HEK293 (cell line): ENCODE results near the gene PDK2.

Experiments used
- BCL11B ChIP-seq: fragments of 450-650 bp; formaldehyde crosslinking; IDR thresholded peaks from 2 replicates; pipeline ENCODE4 v1.5.1; 2016; ENCODE audit warnings: low read depth, missing biosample characterization, missing genetic modification characterization
- GFI1B ChIP-seq: fragments of 450-650 bp; formaldehyde crosslinking; IDR thresholded peaks from 2 replicates; pipeline ENCODE4 v1.5.1; 2016; ENCODE audit warnings: missing biosample characterization, missing genetic modification characterization
- IKZF3 ChIP-seq: fragments of 450-650 bp; IDR thresholded peaks from 2 replicates; pipeline ENCODE4 v1.5.0; 2018; ENCODE audit warnings: missing biosample characterization, mild to moderate bottlenecking, missing genetic modification characterization, moderate library complexity
- KLF1 ChIP-seq: fragments of 450-650 bp; formaldehyde crosslinking; IDR thresholded peaks from 2 replicates; pipeline ENCODE4 v1.5.1; 2016; ENCODE audit warnings: missing biosample characterization, missing genetic modification characterization
- KLF16 ChIP-seq: fragments of 450-650 bp; formaldehyde crosslinking; IDR thresholded peaks from 2 replicates; pipeline ENCODE4 v1.5.1; 2017; ENCODE audit warnings: missing biosample characterization, missing genetic modification characterization
- MZF1 ChIP-seq: fragments of 450-650 bp; formaldehyde crosslinking; IDR thresholded peaks from 2 replicates; pipeline ENCODE4 v1.5.1; 2017; ENCODE audit warnings: missing biosample characterization, missing genetic modification characterization, borderline replicate concordance
- PBX3 ChIP-seq: sonication (generic); formaldehyde crosslinking; IDR thresholded peaks from 2 replicates; pipeline ENCODE4 v1.8.1; 2022; ENCODE audit warnings: mild to moderate bottlenecking, moderate library complexity, missing genetic modification reagents
- SALL2 ChIP-seq: fragments of 450-650 bp; formaldehyde crosslinking; IDR thresholded peaks from 2 replicates; pipeline ENCODE4 v1.5.0; 2017; ENCODE audit warnings: missing biosample characterization, mild to moderate bottlenecking, missing genetic modification characterization, borderline replicate concordance
- SETDB1 ChIP-seq: IDR thresholded peaks from one replicate; pipeline ENCODE4 v1.6.1; 2017; ENCODE audit warnings: mild to moderate bottlenecking, low read length, moderate library complexity, mixed read lengths; ENCODE audit not compliant: insufficient read length
- SP2 ChIP-seq: fragments of 450-650 bp; formaldehyde crosslinking; IDR thresholded peaks from 2 replicates; pipeline ENCODE4 v1.5.1; 2016; ENCODE audit warnings: missing biosample characterization, missing genetic modification characterization
- YY1 ChIP-seq: fragments of 450-650 bp; formaldehyde crosslinking; IDR thresholded peaks from 2 replicates; pipeline ENCODE4 v1.5.1; 2018; ENCODE audit warnings: missing biosample characterization, missing genetic modification characterization
- ZBTB49 ChIP-seq: fragments of 450-650 bp; formaldehyde crosslinking; IDR thresholded peaks from 2 replicates; pipeline ENCODE4 v1.5.1; 2016; ENCODE audit warnings: missing biosample characterization, missing genetic modification characterization, low read depth
- ZFHX2 ChIP-seq: fragments of 450-650 bp; formaldehyde crosslinking; conservative IDR thresholded peaks from 2 replicates; pipeline ENCODE4 v1.5.1; 2016; ENCODE audit warnings: missing biosample characterization, missing genetic modification characterization
- ZNF112 ChIP-seq: fragments of 450-650 bp; formaldehyde crosslinking; IDR thresholded peaks from 2 replicates; pipeline ENCODE4 v1.5.0; 2017; ENCODE audit warnings: missing biosample characterization, missing genetic modification characterization
- ZNF114 ChIP-seq: fragments of 450-650 bp; formaldehyde crosslinking; IDR thresholded peaks from 2 replicates; pipeline ENCODE4 v1.5.0; 2017; ENCODE audit warnings: missing biosample characterization, missing genetic modification characterization
- ZNF133 ChIP-seq: fragments of 450-650 bp; formaldehyde crosslinking; IDR thresholded peaks from 2 replicates; pipeline ENCODE4 v1.5.1; 2016; ENCODE audit warnings: missing biosample characterization, missing genetic modification characterization
- ZNF138 ChIP-seq: fragments of 450-650 bp; formaldehyde crosslinking; IDR thresholded peaks from 2 replicates; pipeline ENCODE4 v1.5.1; 2016; ENCODE audit warnings: missing biosample characterization, missing genetic modification characterization, borderline replicate concordance
- ZNF169 ChIP-seq: fragments of 450-650 bp; formaldehyde crosslinking; IDR thresholded peaks from 2 replicates; pipeline ENCODE4 v1.5.1; 2016; ENCODE audit warnings: missing biosample characterization, missing genetic modification characterization
- ZNF221 ChIP-seq: fragments of 450-650 bp; formaldehyde crosslinking; IDR thresholded peaks from 2 replicates; pipeline ENCODE4 v1.5.1; 2017; ENCODE audit warnings: missing biosample characterization, missing genetic modification characterization, borderline replicate concordance
- ZNF274 ChIP-seq, 2 experiments: fragments of 200-500 bp in 1 of 2; fragments of 450-650 bp in 1 of 2; sonication (Bioruptor generic) in 1 of 2; formaldehyde crosslinking in 1 of 2; IDR thresholded peaks; 2 replicates each; pipeline versions ENCODE4 v1.5.1 to v1.6.1; 2014 to 2016; ENCODE audit warnings: borderline replicate concordance in 1 of 2, inconsistent platforms in 1 of 2, low read length in 1 of 2, missing biosample characterization in 1 of 2, missing genetic modification characterization in 1 of 2
- ZNF354C ChIP-seq: fragments of 450-650 bp; formaldehyde crosslinking; IDR thresholded peaks from 2 replicates; pipeline ENCODE4 v1.5.1; 2016; ENCODE audit warnings: missing biosample characterization, missing genetic modification characterization, low read depth, borderline replicate concordance
- ZNF416 ChIP-seq: fragments of 450-650 bp; formaldehyde crosslinking; IDR thresholded peaks from 2 replicates; pipeline ENCODE4 v1.5.1; 2016; ENCODE audit warnings: missing biosample characterization, missing genetic modification characterization
- ZNF529 ChIP-seq: fragments of 450-650 bp; formaldehyde crosslinking; IDR thresholded peaks from 2 replicates; pipeline ENCODE4 v1.5.1; 2017; ENCODE audit warnings: missing genetic modification characterization, missing biosample characterization; ENCODE audit not compliant: insufficient replicate concordance
- ZNF544 ChIP-seq: fragments of 450-650 bp; formaldehyde crosslinking; IDR thresholded peaks from 2 replicates; pipeline ENCODE4 v1.5.0; 2017; ENCODE audit warnings: missing biosample characterization, missing genetic modification characterization
- ZNF549 ChIP-seq: fragments of 450-650 bp; IDR thresholded peaks from 2 replicates; pipeline ENCODE4 v1.5.1; 2018; ENCODE audit warnings: missing biosample characterization, missing genetic modification characterization, mild to moderate bottlenecking, inconsistent platforms, moderate library complexity
- ZNF585B ChIP-seq: fragments of 450-650 bp; formaldehyde crosslinking; IDR thresholded peaks from 2 replicates; pipeline ENCODE4 v1.5.1; 2016; ENCODE audit warnings: missing biosample characterization, missing genetic modification characterization
- ZNF629 ChIP-seq: fragments of 450-650 bp; formaldehyde crosslinking; IDR thresholded peaks from 2 replicates; pipeline ENCODE4 v1.5.1; 2017; ENCODE audit warnings: missing biosample characterization, missing genetic modification characterization
- ZNF658 ChIP-seq: fragments of 450-650 bp; formaldehyde crosslinking; IDR thresholded peaks from 2 replicates; pipeline ENCODE4; 2016; ENCODE audit warnings: missing biosample characterization, missing genetic modification characterization
- ZNF664 ChIP-seq: fragments of 450-650 bp; formaldehyde crosslinking; IDR thresholded peaks from 2 replicates; pipeline ENCODE4 v1.5.1; 2016; ENCODE audit warnings: missing biosample characterization, missing genetic modification characterization
- ZNF692 ChIP-seq: fragments of 450-650 bp; formaldehyde crosslinking; IDR thresholded peaks from 2 replicates; pipeline ENCODE4 v1.5.1; 2016; ENCODE audit warnings: missing biosample characterization, missing genetic modification characterization
- ZNF701 ChIP-seq: fragments of 450-650 bp; formaldehyde crosslinking; IDR thresholded peaks from 2 replicates; pipeline ENCODE4 v1.5.1; 2016; ENCODE audit warnings: missing biosample characterization, missing genetic modification characterization
- ZNF792 ChIP-seq: fragments of 450-650 bp; formaldehyde crosslinking; IDR thresholded peaks from 2 replicates; pipeline ENCODE4 v1.5.1; 2016; ENCODE audit warnings: missing biosample characterization, missing genetic modification characterization

PDK2 gene

GRCh38 chr17:50151041-50151936, 56.1 kb downstream of the PDK2 start (continued):
- no peak for TF ChIP-seq ZNF692 (tag by site-specific recombination)
- TF ChIP-seq ZNF114 (tag by site-specific recombination): no peak
- no peak for TF ChIP-seq SETDB1
- no peak for TF ChIP-seq ZNF529 (tag by site-specific recombination)
- no peak for TF ChIP-seq ZNF416 (tag by site-specific recombination)
- TF ChIP-seq ZNF221 (tag by site-specific recombination): no peak
- TF ChIP-seq ZNF274 (IDR thresholded peaks at IDR 0.05; ENCODE audit: low read length): no peak
- no peak for TF ChIP-seq ZNF274 (tag by site-specific recombination; IDR thresholded peaks at IDR 0.05; ENCODE audit: borderline replicate concordance)
- no peak for TF ChIP-seq ZBTB49 (tag by site-specific recombination)
- no peak for TF ChIP-seq KLF1 (tag by site-specific recombination)
- no peak for TF ChIP-seq ZNF658 (tag by site-specific recombination)
- TF ChIP-seq ZNF354C (tag by site-specific recombination): no peak
- TF ChIP-seq ZNF544: no peak
- TF ChIP-seq ZNF629 (tag by site-specific recombination): peak; percentile 85
- TF ChIP-seq PBX3: no peak
- TF ChIP-seq ZNF664: no peak
- TF ChIP-seq ZNF112 (tag by site-specific recombination): no peak
- no peak for TF ChIP-seq ZNF133 (tag by site-specific recombination)
- 0 out of 2 replicates have a peak, but pooled peaks have one; percentile 19 for TF ChIP-seq KLF16 (tag by site-specific recombination)
- TF ChIP-seq SP2: peak; percentile 81
- no peak for TF ChIP-seq ZNF792
- TF ChIP-seq ZFHX2 (tag by site-specific recombination): no peak; the same call in 1 of the 2 replicates
- TF ChIP-seq ZNF701: no peak
- no peak; the same call in none of the 2 replicates for TF ChIP-seq BCL11B
- TF ChIP-seq ZNF169 (tag by site-specific recombination): no peak
- TF ChIP-seq YY1 (tag by site-specific recombination): no peak
- TF ChIP-seq ZNF138 (tag by site-specific recombination): no peak
- no peak for TF ChIP-seq ZNF549 (tag by site-specific recombination)
- no peak for TF ChIP-seq ZNF585B
- TF ChIP-seq MZF1 (tag by site-specific recombination): peak; percentile 64
- TF ChIP-seq GFI1B (tag by site-specific recombination): peak; percentile 65; the same call in 1 of the 2 replicates
- TF ChIP-seq SALL2 (tag by site-specific recombination): no peak
- peak; percentile 23 for TF ChIP-seq IKZF3 (tag by site-specific recombination)
